SK-N-MC (cell line): Measurements from ENCODE around the gene TRIM32.

Source experiments
- EZH2 ChIP-seq: fragments of 200-600 bp; sonication (generic); IDR thresholded peaks from one replicate; pipeline ENCODE4 v1.6.1; 2017; ENCODE audit warnings: antibody characterized with exemption
- FOXP2 ChIP-seq: optimal IDR thresholded peaks from 2 replicates; pipeline ENCODE3; 2011; ENCODE audit warnings: mild to moderate bottlenecking, moderate library complexity; ENCODE audit not compliant: insufficient read depth; ENCODE audit errors: extremely low read length, control extremely low read depth
- POLR2AphosphoS5 ChIP-seq: IDR thresholded peaks from 2 replicates; pipeline ENCODE4 v1.6.1; 2012; ENCODE audit warnings: mild to moderate bottlenecking, low read depth, low read length, borderline replicate concordance

DNA sequence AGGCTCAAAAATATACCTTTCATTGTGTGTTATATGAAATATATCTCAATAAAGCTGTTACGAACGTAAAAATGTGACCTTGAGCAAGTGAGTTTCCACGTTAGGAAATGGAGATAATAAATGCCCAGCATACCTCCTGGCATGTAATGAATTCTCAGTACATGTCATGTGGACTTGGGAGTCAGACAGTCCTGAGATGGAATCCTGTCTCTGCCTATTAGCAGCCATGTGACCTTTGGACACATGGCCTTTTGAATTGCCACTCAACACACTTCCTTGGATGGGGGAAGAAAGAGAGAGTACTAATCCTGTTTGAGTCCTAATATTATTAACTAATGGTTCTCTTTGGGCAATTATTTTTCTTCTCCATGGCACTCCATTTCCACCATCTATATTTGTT, 25.7 kb downstream of the TRIM32 start:
- no peak for TF ChIP-seq EZH2
- no peak for TF ChIP-seq POLR2AphosphoS5
- no peak for TF ChIP-seq FOXP2
